AG09309 (cell line): ENCODE measurements around the gene AGBL2.
"Not testable (repeated sequence)": the region's sequence is repeated elsewhere in the genome, so short reads cannot be mapped to it uniquely, and the experiment has no call there.

Experiments used
- DNase-seq: peaks from one replicate; pipeline ENCODE4 v3.0.0-alpha.2; 2010; ENCODE audit warnings: low read depth
- H3K4me3 ChIP-seq: 2 replicates; pipeline ENCODE4 v1.5.1; 2011; ENCODE audit warnings: mild to moderate bottlenecking, low read depth, low read length, moderate library complexity; ENCODE audit not compliant: control insufficient read depth
- CTCF ChIP-seq: IDR thresholded peaks from 2 replicates; pipeline ENCODE4 v1.5.1; 2011; ENCODE audit warnings: mild to moderate bottlenecking, low read depth, low read length, inconsistent platforms; ENCODE audit not compliant: insufficient read depth, control insufficient read depth; ENCODE audit errors: missing control alignments

The AGBL2 gene

GRCh38 chr11:47689480-47689879 is 25.7 kb downstream of the AGBL2 start:
- no peak for TF ChIP-seq CTCF
- H3K4me3 ChIP-seq, result no peak overlapping the region
- no peak for DNase-seq

GRCh38 chr11:47688991-47689390 is 26.2 kb downstream of the AGBL2 start:
- H3K4me3 ChIP-seq, result no peak overlapping the region
- no peak for TF ChIP-seq CTCF
- DNase-seq, result no peak

- no peak for DNase-seq
- no peak overlapping the region for H3K4me3 ChIP-seq
- TF ChIP-seq CTCF, result no peak
These were observed 27.1 kb downstream of the AGBL2 start for GRCh38 chr11:47688111-47688510.

GRCh38 chr11:47686704-47687103 is 28.5 kb downstream of the AGBL2 start:
- DNase-seq, H3K4me3 ChIP-seq: not testable (repeated sequence)

- no peak overlapping the region for H3K4me3 ChIP-seq
- DNase-seq, result no peak
- TF ChIP-seq CTCF, result no peak
These were observed 29.0 kb downstream of the AGBL2 start for GRCh38 chr11:47686151-47686550.

GRCh38 chr11:47675851-47676250 is 39.3 kb downstream of the AGBL2 start:
- DNase-seq, result no peak
- no peak for TF ChIP-seq CTCF
- no peak overlapping the region for H3K4me3 ChIP-seq

- no peak for TF ChIP-seq CTCF
- no peak for DNase-seq
These were observed 42.9 kb downstream of the AGBL2 start for GRCh38 chr11:47672283-47672730.

More at GRCh38 chr11:47672283-47672730, 42.9 kb downstream of the AGBL2 start:
- no peak overlapping the region for H3K4me3 ChIP-seq
